ENCODE results near the gene ACP7. TPM values are rescaled to one million over a fixed set of nuclear protein-coding genes. Genes with fewer than 3 reads are reported as not detected.
"Not testable (repeated sequence)": the region's sequence is repeated elsewhere in the genome, so short reads cannot be mapped to it uniquely, and the experiment has no call there.

ACP7 gene
- total and polyA plus RNA-seq, 2 donors: 0.05 to 0.11 TPM

- Histone ChIP-seq H3K4me1 (ENCODE audit: insufficient read depth) (no peaks in the 10 kb centered on the region), H3K27ac (ENCODE audit: low read depth) (no peak overlapping the region), H3K4me3 (ENCODE audit: low read depth, low read length) (no peak overlapping the region), H3K36me3 (ENCODE audit: insufficient read depth) (no peaks in the 10 kb centered on the region)
- WGBS: 78% methylated on average over 4 of the region's 4 CpGs
- no peak for DNase-seq (ENCODE audit: extremely low spot score)
Measured at GRCh38 chr19:39060171-39060570, 24.0 kb upstream of the ACP7 start.

- Histone ChIP-seq H3K27ac (ENCODE audit: low read depth) (no peak overlapping the region), H3K36me3 (ENCODE audit: insufficient read depth) (no peaks in the 10 kb centered on the region), H3K4me3 (ENCODE audit: low read depth, low read length) (no peak overlapping the region), H3K4me1 (ENCODE audit: insufficient read depth) (no peaks in the 10 kb centered on the region)
- WGBS: 84% methylated on average over 6 of the region's 6 CpGs
- DNase-seq (ENCODE audit: extremely low spot score): no peak
Measured at GRCh38 chr19:39064405-39064804, 19.8 kb upstream of the ACP7 start.

GRCh38 chr19:39065928-39066327 lies 18.2 kb upstream of the ACP7 start:
- no peaks in the 10 kb centered on the region for H3K4me1 ChIP-seq (ENCODE audit: insufficient read depth)
- H3K36me3 ChIP-seq (ENCODE audit: insufficient read depth): no peaks in the 10 kb centered on the region
- no peak overlapping the region for H3K4me3 ChIP-seq (ENCODE audit: low read depth, low read length)
- no peak for DNase-seq (ENCODE audit: extremely low spot score)
- H3K27ac ChIP-seq (ENCODE audit: low read depth): no peak overlapping the region
- WGBS: 59% methylated on average over 3 of the region's 3 CpGs

- H3K4me3 ChIP-seq (ENCODE audit: low read depth, low read length): no peak overlapping the region
- no peak for DNase-seq (ENCODE audit: extremely low spot score)
- no peak overlapping the region for H3K27ac ChIP-seq (ENCODE audit: low read depth)
- no peaks in the 10 kb centered on the region for H3K36me3 ChIP-seq (ENCODE audit: insufficient read depth)
- WGBS: 90% methylated on average over 4 of the region's 4 CpGs
- no peaks in the 10 kb centered on the region for H3K4me1 ChIP-seq (ENCODE audit: insufficient read depth)
Measured at GRCh38 chr19:39067104-39067503, 17.1 kb upstream of the ACP7 start.

- not testable (repeated sequence) for H3K4me3 ChIP-seq (ENCODE audit: low read depth, low read length); H3K36me3 ChIP-seq (ENCODE audit: insufficient read depth); H3K27ac ChIP-seq (ENCODE audit: low read depth); DNase-seq (ENCODE audit: extremely low spot score); H3K4me1 ChIP-seq (ENCODE audit: insufficient read depth)
- 86% methylated on average over 6 of the region's 6 CpGs for WGBS
Measured at GRCh38 chr19:39068259-39068658, 15.9 kb upstream of the ACP7 start.

GRCh38 chr19:39070888-39071287 lies 13.3 kb upstream of the ACP7 start:
- 76% methylated on average over 5 of the region's 5 CpGs for WGBS
- H3K27ac ChIP-seq (ENCODE audit: low read depth): no peak overlapping the region
- DNase-seq (ENCODE audit: extremely low spot score): no peak
- no peaks in the 10 kb centered on the region for H3K36me3 ChIP-seq (ENCODE audit: insufficient read depth)
- no peaks in the 10 kb centered on the region for H3K4me1 ChIP-seq (ENCODE audit: insufficient read depth)
- no peak overlapping the region for H3K4me3 ChIP-seq (ENCODE audit: low read depth, low read length)

GRCh38 chr19:39074205-39074692 lies 9.9 kb upstream of the ACP7 start:
- no peak for DNase-seq (ENCODE audit: extremely low spot score)
- no peaks in the 10 kb centered on the region for H3K4me1 ChIP-seq (ENCODE audit: insufficient read depth)
- no peak overlapping the region for H3K27ac ChIP-seq (ENCODE audit: low read depth)
- H3K36me3 ChIP-seq (ENCODE audit: insufficient read depth): no peaks in the 10 kb centered on the region
- H3K4me3 ChIP-seq (ENCODE audit: low read depth, low read length): no peak overlapping the region
- WGBS: 54% methylated on average over 3 of the region's 3 CpGs

- H3K4me1 ChIP-seq (ENCODE audit: insufficient read depth): no peaks in the 10 kb centered on the region
- H3K27ac ChIP-seq (ENCODE audit: low read depth): no peak overlapping the region
- WGBS: 90% methylated on average over 6 of the region's 6 CpGs
- DNase-seq (ENCODE audit: extremely low spot score): no peak
- no peak overlapping the region for H3K4me3 ChIP-seq (ENCODE audit: low read depth, low read length)
- no peaks in the 10 kb centered on the region for H3K36me3 ChIP-seq (ENCODE audit: insufficient read depth)
Measured at GRCh38 chr19:39074942-39075341, 9.2 kb upstream of the ACP7 start.

- Histone ChIP-seq H3K4me1 (ENCODE audit: insufficient read depth) (no peaks in the 10 kb centered on the region), H3K4me3 (ENCODE audit: low read depth, low read length) (no peak overlapping the region), H3K36me3 (ENCODE audit: insufficient read depth) (no peaks in the 10 kb centered on the region), H3K27ac (ENCODE audit: low read depth) (no peak overlapping the region)
- DNase-seq (ENCODE audit: extremely low spot score): no peak
- WGBS: 88% methylated on average over 11 of the region's 11 CpGs
Measured at GRCh38 chr19:39077323-39077722, 6.8 kb upstream of the ACP7 start.

- Histone ChIP-seq H3K36me3 (ENCODE audit: insufficient read depth) (no peaks in the 10 kb centered on the region), H3K27ac (ENCODE audit: low read depth) (no peak overlapping the region), H3K4me3 (ENCODE audit: low read depth, low read length) (no peak overlapping the region), H3K4me1 (ENCODE audit: insufficient read depth) (no peaks in the 10 kb centered on the region)
- DNase-seq (ENCODE audit: extremely low spot score): no peak
- WGBS: 57% methylated on average over 7 of the region's 7 CpGs
Measured at GRCh38 chr19:39078436-39079200, 5.5 kb upstream of the ACP7 start.

GRCh38 chr19:39080431-39080830 lies 3.7 kb upstream of the ACP7 start:
- no peak for DNase-seq (ENCODE audit: extremely low spot score)
- Histone ChIP-seq H3K27ac (ENCODE audit: low read depth) (no peak overlapping the region), H3K4me3 (ENCODE audit: low read depth, low read length) (no peak overlapping the region), H3K36me3 (ENCODE audit: insufficient read depth) (no peaks in the 10 kb centered on the region), H3K4me1 (ENCODE audit: insufficient read depth) (no peaks in the 10 kb centered on the region)
- WGBS: 61% methylated on average over 3 of the region's 3 CpGs

- H3K36me3 ChIP-seq (ENCODE audit: insufficient read depth): no peaks in the 10 kb centered on the region
- H3K4me1 ChIP-seq (ENCODE audit: insufficient read depth): no peaks in the 10 kb centered on the region
- H3K27ac ChIP-seq (ENCODE audit: low read depth): no peak overlapping the region
- no peak overlapping the region for H3K4me3 ChIP-seq (ENCODE audit: low read depth, low read length)
- no peak for DNase-seq (ENCODE audit: extremely low spot score)
- WGBS: 89% methylated on average over 7 of the region's 7 CpGs
Measured at GRCh38 chr19:39082167-39082566, 2.0 kb upstream of the ACP7 start.

- Histone ChIP-seq H3K36me3 (ENCODE audit: insufficient read depth) (no peaks in the 10 kb centered on the region), H3K4me1 (ENCODE audit: insufficient read depth) (no peaks in the 10 kb centered on the region), H3K27ac (ENCODE audit: low read depth) (no peak overlapping the region), H3K4me3 (ENCODE audit: low read depth, low read length) (no peak overlapping the region)
- DNase-seq (ENCODE audit: extremely low spot score): no peak
- WGBS: 18% methylated on average over 15 of the region's 15 CpGs
Measured at GRCh38 chr19:39082745-39083598, 1.2 kb upstream of the ACP7 start.

GRCh38 chr19:39083599-39083982 lies 577 bp upstream of the ACP7 start:
- no peak for DNase-seq (ENCODE audit: extremely low spot score)
- Histone ChIP-seq H3K36me3 (ENCODE audit: insufficient read depth) (no peaks in the 10 kb centered on the region), H3K27ac (ENCODE audit: low read depth) (no peak overlapping the region), H3K4me1 (ENCODE audit: insufficient read depth) (no peaks in the 10 kb centered on the region), H3K4me3 (ENCODE audit: low read depth, low read length) (no peak overlapping the region)
- WGBS: under 1% methylated on average over 14 of the region's 14 CpGs

Data from urinary bladder (tissue), 4 donors.